PC-9 (cell line): ENCODE data around the gene ZBTB37. TPM values are rescaled to one million over a fixed set of nuclear protein-coding genes. Genes with fewer than 3 reads are reported as not detected.
"Not testable (repeated sequence)": the region's sequence is repeated elsewhere in the genome, so short reads cannot be mapped to it uniquely, and the experiment has no call there.

Experiments used
- BruUV-seq: library from RNA; stranded (reverse); fragments of 400-500 nt; replicated peaks from 2 replicates; lab custom pipeline; 2021; lab: Mats Ljungman, UMichigan
- CTCF ChIA-PET: fragments of 300-600 bp; sonication (Branson Sonifier 250); formaldehyde crosslinking; loops from one replicate; lab custom pipeline; 2022; ENCODE audit warnings: antibody characterized with exemption; lab: Charles Lee
- POLR2A ChIA-PET: fragments of 300-600 bp; sonication (Branson Sonifier 250); formaldehyde crosslinking; loops from one replicate; lab custom pipeline; 2022; ENCODE audit warnings: antibody characterized with exemption; ENCODE audit not compliant: unreplicated experiment; lab: Charles Lee
- DNase-seq, 2 experiments: peaks; one replicate each; pipeline versions ENCODE4 v3.0.0 to v3.0.0-alpha.2; 2015 to 2022; ENCODE audit warnings: mixed read lengths in 1 of 2
- H2AFZ ChIP-seq: fragments of 200-600 bp; sonication (generic); 2 replicates; pipeline ENCODE4 v1.8.1; 2017; ENCODE audit warnings: antibody characterized with exemption
- H3F3A ChIP-seq: fragments of 200-600 bp; sonication (generic); 2 replicates; pipeline ENCODE4 v1.8.1; 2017; ENCODE audit warnings: antibody characterized with exemption, mild to moderate bottlenecking, low read depth; ENCODE audit not compliant: insufficient read depth
- H3K27ac ChIP-seq: fragments of 200-600 bp; sonication (generic); 2 replicates; pipeline ENCODE4 v1.6.1; 2016; ENCODE audit warnings: mixed run types
- H3K27me3 ChIP-seq: fragments of 200-600 bp; sonication (generic); 2 replicates; pipeline ENCODE4 v1.6.1; 2016; ENCODE audit warnings: low read depth, mixed run types; ENCODE audit not compliant: insufficient read depth
- H3K36me3 ChIP-seq: fragments of 200-600 bp; sonication (generic); 2 replicates; pipeline ENCODE4 v1.6.1; 2016; ENCODE audit warnings: low read depth, mixed run types
- H3K4me1 ChIP-seq: fragments of 200-600 bp; sonication (generic); replicated peaks from 2 replicates; pipeline ENCODE4 v1.6.1; 2016; ENCODE audit warnings: mixed run types; ENCODE audit not compliant: insufficient read depth
- H3K4me2 ChIP-seq: fragments of 200-600 bp; sonication (generic); 2 replicates; pipeline ENCODE4 v1.6.1; 2017; ENCODE audit warnings: mixed run types
- H3K4me3 ChIP-seq: fragments of 200-600 bp; sonication (generic); 2 replicates; pipeline ENCODE4 v1.6.1; 2016; ENCODE audit warnings: mixed run types
- H3K79me2 ChIP-seq: fragments of 200-600 bp; sonication (generic); 2 replicates; pipeline ENCODE4 v1.6.1; 2017; ENCODE audit warnings: low read depth, mixed run types
- H3K9me2 ChIP-seq: fragments of 200-600 bp; sonication (generic); 2 replicates; pipeline ENCODE4 v1.8.1; 2017; ENCODE audit warnings: mild to moderate bottlenecking; ENCODE audit not compliant: insufficient read depth
- H3K9me3 ChIP-seq: fragments of 200-600 bp; sonication (generic); 2 replicates; pipeline ENCODE4 v1.8.1; 2016; ENCODE audit warnings: low read depth; ENCODE audit not compliant: insufficient read depth
- H4K20me1 ChIP-seq: fragments of 200-600 bp; sonication (generic); 2 replicates; pipeline ENCODE4 v1.8.1; 2017; ENCODE audit not compliant: insufficient read depth
- CTCF ChIP-seq: fragments of 200-600 bp; sonication (generic); conservative IDR thresholded peaks from 2 replicates; pipeline ENCODE4 v1.6.1; 2017; ENCODE audit warnings: mixed run types, antibody characterized with exemption, mild to moderate bottlenecking, moderate library complexity
- EZH2 ChIP-seq: fragments of 200-600 bp; sonication (generic); IDR thresholded peaks from 2 replicates; pipeline ENCODE4 v1.8.0; 2017; ENCODE audit warnings: antibody characterized with exemption, low read depth
- intact Hi-C: fragments of 100-400 bp; cut with micrococcal nuclease; formaldehyde crosslinking; loops from one replicate; pipeline ENCODE4 v1.10.0; 2022; ENCODE audit not compliant: unreplicated experiment
- total RNA-seq: library from RNA; stranded (reverse); gene quantifications from 2 replicates; pipeline ENCODE4 v1.2.3, GENCODE V29; 2021

ZBTB37 gene
- total RNA-seq, 1 experiment from 2014 or later, result 8.3 TPM

DNA sequence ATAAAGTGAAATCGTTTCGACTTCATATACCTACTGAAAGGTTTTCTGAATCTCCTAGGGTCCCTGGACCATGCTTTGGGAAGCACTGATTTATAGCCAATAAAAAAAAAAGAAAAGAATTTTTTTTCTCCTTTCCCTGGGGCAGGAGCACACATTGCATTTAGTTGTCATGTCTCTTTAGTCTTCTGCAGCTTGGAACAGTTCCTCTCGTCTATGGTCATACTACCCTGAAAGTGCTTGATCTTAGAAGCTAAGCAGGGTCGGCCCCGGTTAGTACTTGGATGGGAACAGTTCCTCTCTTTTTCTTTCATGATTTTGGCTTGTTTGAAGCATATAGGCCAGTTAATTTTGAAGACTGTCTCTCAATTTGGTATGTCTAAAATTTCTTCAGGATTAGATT, 52.7 kb downstream of the ZBTB37 start:
- intact Hi-C loops, result no loop called here
- CTCF ChIA-PET, result no interaction called here

DNA sequence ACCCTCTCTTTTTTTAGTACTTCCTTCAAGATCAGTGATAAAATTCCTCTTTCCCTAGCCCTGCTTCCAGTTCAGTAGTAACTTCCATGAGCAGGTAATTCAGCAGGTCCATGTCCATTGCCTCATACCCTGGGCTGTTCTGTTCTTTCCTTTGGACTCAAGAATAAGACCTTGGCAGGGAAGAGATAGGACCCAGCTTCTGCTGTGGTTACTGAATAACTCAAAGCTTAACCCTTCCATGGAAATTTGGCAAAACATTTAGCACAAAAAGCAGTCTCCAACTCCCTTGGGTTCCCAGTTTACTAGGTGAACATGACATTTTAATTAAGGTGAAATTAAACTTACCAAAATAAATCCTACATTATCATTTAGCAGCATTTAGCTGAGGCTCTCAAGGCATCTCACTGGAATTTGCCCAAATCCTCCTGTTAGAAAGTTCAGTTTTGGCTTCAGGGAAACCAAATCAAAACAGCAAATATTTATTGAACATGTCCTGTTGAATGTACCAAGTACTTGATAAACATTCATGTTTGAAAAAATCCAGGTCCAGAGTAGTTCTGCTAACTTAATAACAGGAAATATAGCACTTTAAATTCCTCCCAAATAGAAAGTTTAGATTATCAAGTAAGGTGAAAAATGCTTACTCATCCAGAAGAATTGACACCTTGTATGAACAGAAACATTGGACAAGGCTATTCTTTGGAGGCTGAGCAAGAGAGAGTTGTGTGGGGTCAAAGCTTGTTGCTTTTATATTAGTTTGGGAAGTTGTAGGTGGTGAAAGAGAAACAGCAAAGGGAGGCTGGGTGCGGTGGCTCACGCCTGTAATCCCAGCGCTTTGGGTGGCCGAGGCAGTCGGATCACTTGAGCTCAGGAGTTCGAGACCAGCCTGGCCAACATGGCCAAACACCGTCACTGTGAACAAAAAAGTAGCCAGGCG, 57.4 kb downstream of the ZBTB37 start:
- H3F3A ChIP-seq, result peaks cover 5% of the 10 kb centered on the region; the same call in 1 of the 2 replicates
- ChIA-PET CTCF (no interaction called here), POLR2A (no interaction called here)
- H3K9me2 ChIP-seq, result no peaks in the 10 kb centered on the region
- H4K20me1 ChIP-seq, result no peaks in the 10 kb centered on the region
- no peaks in the 10 kb centered on the region for H3K4me1 ChIP-seq
- TF ChIP-seq EZH2 (no peak), CTCF (no peak)
- H3K4me3 ChIP-seq, result no peak overlapping the region
- no peak overlapping the region for H3K4me2 ChIP-seq
- no peaks in the 10 kb centered on the region for H3K79me2 ChIP-seq
- no peaks in the 10 kb centered on the region for H3K9me3 ChIP-seq
- no peaks in the 10 kb centered on the region for H3K27me3 ChIP-seq
- no peak overlapping the region for H2AFZ ChIP-seq
- intact Hi-C loops, result no loop called here
- no peak overlapping the region for H3K27ac ChIP-seq
- no TSS peak for BruUV-seq
- H3K36me3 ChIP-seq, result no peaks in the 10 kb centered on the region
- no peak for DNase-seq

More for the DNA sequence above, 52.7 kb downstream of the ZBTB37 start:
- H3K4me1 ChIP-seq, result no peaks in the 10 kb centered on the region
- H3K27me3 ChIP-seq, result no peaks in the 10 kb centered on the region
- BruUV-seq, result no TSS peak
- TF ChIP-seq EZH2 (no peak), CTCF (no peak)
- no peaks in the 10 kb centered on the region for H3K9me3 ChIP-seq
- no peaks in the 10 kb centered on the region for H3K79me2 ChIP-seq
- no peak overlapping the region for H3K4me2 ChIP-seq
- no peaks in the 10 kb centered on the region for H3K36me3 ChIP-seq
- no peaks in the 10 kb centered on the region for H3K9me2 ChIP-seq
- no peaks in the 10 kb centered on the region for H3F3A ChIP-seq
- no peaks in the 10 kb centered on the region for H4K20me1 ChIP-seq
- no peak for DNase-seq
- H3K27ac ChIP-seq, result no peak overlapping the region
- no peak overlapping the region for H3K4me3 ChIP-seq
- POLR2A ChIA-PET, result no interaction called here
- H2AFZ ChIP-seq, result no peak overlapping the region

DNA sequence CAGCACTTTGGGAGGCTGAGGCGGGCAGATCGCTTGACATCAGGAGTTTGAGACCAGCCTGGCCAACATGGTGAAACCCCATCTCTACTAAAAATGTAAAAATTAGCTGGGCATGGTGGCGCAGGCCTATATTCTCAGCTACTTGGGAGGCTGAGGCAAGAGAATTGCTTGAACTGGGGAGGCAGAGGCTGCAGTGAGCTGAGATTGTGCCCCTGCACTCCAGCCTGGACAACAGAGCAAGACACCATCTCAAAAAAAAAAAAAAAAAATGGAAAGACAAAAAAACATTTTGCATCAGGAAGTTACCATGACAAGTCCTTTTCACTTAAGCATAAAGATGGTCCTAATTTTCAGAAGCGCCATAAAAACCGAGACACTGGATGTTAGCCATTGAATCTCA, 62.4 kb downstream of the ZBTB37 start:
- H3K36me3 ChIP-seq, H3K9me3 ChIP-seq, H3K9me2 ChIP-seq, H3K4me2 ChIP-seq, H3K4me3 ChIP-seq, POLR2A ChIA-PET, H4K20me1 ChIP-seq, DNase-seq, BruUV-seq, H3K4me1 ChIP-seq, H3K79me2 ChIP-seq, H3K27ac ChIP-seq, H3K27me3 ChIP-seq, H2AFZ ChIP-seq: not testable (repeated sequence)
- H3F3A ChIP-seq, result peaks cover 13% of the 10 kb centered on the region; the same call in 1 of the 2 replicates
- CTCF ChIA-PET, result interaction anchor here (0.7 kb wide), 1 partner anchor 262 kb away, joined by 10 read pairs; no protein-coding TSS in a partner anchor
- intact Hi-C loops, result loop anchor here (10.0 kb wide), 1 partner anchor 1186 kb away; no protein-coding TSS in a partner anchor
